Measurements from ENCODE around the gene PHLPP1.

PHLPP1 gene

GRCh38 chr18:62751341-62751821, 36.0 kb downstream of the PHLPP1 start:
- Histone ChIP-seq H3K36me3 (ENCODE audit: insufficient read depth, low read length) (no peaks in the 10 kb centered on the region), H3K27me3 (ENCODE audit: control insufficient read depth in 1 of 2, insufficient read depth in 2 of 2, low read length in 2 of 2) (no peaks in the 10 kb centered on the region), H3K4me1 (ENCODE audit: insufficient read depth, low read length) (peaks cover 7% of the 10 kb centered on the region), H3K9ac (ENCODE audit: low read length) (no peak overlapping the region), H3K27ac (ENCODE audit: low read depth, low read length) (no peak overlapping the region), H3K4me3 (ENCODE audit: low read depth in 1 of 2, low read length in 2 of 2) (no peak overlapping the region), H3K9me3 (ENCODE audit: low read length) (no peaks in the 10 kb centered on the region)

- Histone ChIP-seq H3K27ac (ENCODE audit: low read depth, low read length) (no peak overlapping the region), H3K27me3 (ENCODE audit: control insufficient read depth in 1 of 2, insufficient read depth in 2 of 2, low read length in 2 of 2) (no peaks in the 10 kb centered on the region), H3K9ac (ENCODE audit: low read length) (no peak overlapping the region), H3K4me3 (ENCODE audit: low read depth in 1 of 2, low read length in 2 of 2) (no peak overlapping the region), H3K36me3 (ENCODE audit: insufficient read depth, low read length) (no peaks in the 10 kb centered on the region), H3K4me1 (ENCODE audit: insufficient read depth, low read length) (peaks cover 7% of the 10 kb centered on the region), H3K9me3 (ENCODE audit: low read length) (no peaks in the 10 kb centered on the region)
These were observed 36.6 kb downstream of the PHLPP1 start for GRCh38 chr18:62751977-62752376.

GRCh38 chr18:62754026-62754425, 38.7 kb downstream of the PHLPP1 start:
- Histone ChIP-seq H3K27me3 (ENCODE audit: control insufficient read depth in 1 of 2, insufficient read depth in 2 of 2, low read length in 2 of 2) (no peaks in the 10 kb centered on the region), H3K27ac (ENCODE audit: low read depth, low read length) (no peak overlapping the region), H3K9ac (ENCODE audit: low read length) (no peak overlapping the region), H3K36me3 (ENCODE audit: insufficient read depth, low read length) (no peaks in the 10 kb centered on the region), H3K9me3 (ENCODE audit: low read length) (no peaks in the 10 kb centered on the region), H3K4me3 (ENCODE audit: low read depth in 1 of 2, low read length in 2 of 2) (no peak overlapping the region), H3K4me1 (ENCODE audit: insufficient read depth, low read length) (peaks cover 7% of the 10 kb centered on the region)

- no peak overlapping the region for H3K27ac ChIP-seq (ENCODE audit: low read depth, low read length)
- no peaks in the 10 kb centered on the region for H3K9me3 ChIP-seq (ENCODE audit: low read length)
- H3K27me3 ChIP-seq (ENCODE audit: control insufficient read depth in 1 of 2, insufficient read depth in 2 of 2, low read length in 2 of 2) = no peaks in the 10 kb centered on the region
- no peak overlapping the region for H3K4me3 ChIP-seq (ENCODE audit: low read depth in 1 of 2, low read length in 2 of 2)
- no peaks in the 10 kb centered on the region for H3K36me3 ChIP-seq (ENCODE audit: insufficient read depth, low read length)
- H3K9ac ChIP-seq (ENCODE audit: low read length) = no peak overlapping the region
- peaks cover 10% of the 10 kb centered on the region for H3K4me1 ChIP-seq (ENCODE audit: insufficient read depth, low read length)
These were observed 40.1 kb downstream of the PHLPP1 start for GRCh38 chr18:62755454-62755853.

- H3K27me3 ChIP-seq (ENCODE audit: control insufficient read depth in 1 of 2, insufficient read depth in 2 of 2, low read length in 2 of 2) = no peaks in the 10 kb centered on the region
- no peak overlapping the region for H3K27ac ChIP-seq (ENCODE audit: low read depth, low read length)
- no peak overlapping the region for H3K4me3 ChIP-seq (ENCODE audit: low read depth in 1 of 2, low read length in 2 of 2)
- no peaks in the 10 kb centered on the region for H3K36me3 ChIP-seq (ENCODE audit: insufficient read depth, low read length)
- H3K4me1 ChIP-seq (ENCODE audit: insufficient read depth, low read length) = peaks cover 12% of the 10 kb centered on the region
- H3K9ac ChIP-seq (ENCODE audit: low read length) = no peak overlapping the region
- no peaks in the 10 kb centered on the region for H3K9me3 ChIP-seq (ENCODE audit: low read length)
These were observed 40.6 kb downstream of the PHLPP1 start for GRCh38 chr18:62755946-62756345.

GRCh38 chr18:62757399-62758010, 42.2 kb downstream of the PHLPP1 start:
- H3K36me3 ChIP-seq (ENCODE audit: insufficient read depth, low read length) = no peaks in the 10 kb centered on the region
- H3K27me3 ChIP-seq (ENCODE audit: control insufficient read depth in 1 of 2, insufficient read depth in 2 of 2, low read length in 2 of 2) = no peaks in the 10 kb centered on the region
- no peak overlapping the region for H3K4me3 ChIP-seq (ENCODE audit: low read depth in 1 of 2, low read length in 2 of 2)
- H3K27ac ChIP-seq (ENCODE audit: low read depth, low read length) = no peak overlapping the region
- no peaks in the 10 kb centered on the region for H3K9me3 ChIP-seq (ENCODE audit: low read length)
- peaks cover 5% of the 10 kb centered on the region for H3K4me1 ChIP-seq (ENCODE audit: insufficient read depth, low read length)
- H3K9ac ChIP-seq (ENCODE audit: low read length) = no peak overlapping the region

- Histone ChIP-seq H3K36me3 (ENCODE audit: insufficient read depth, low read length) (no peaks in the 10 kb centered on the region), H3K27ac (ENCODE audit: low read depth, low read length) (no peak overlapping the region), H3K27me3 (ENCODE audit: control insufficient read depth in 1 of 2, insufficient read depth in 2 of 2, low read length in 2 of 2) (no peaks in the 10 kb centered on the region), H3K9ac (ENCODE audit: low read length) (no peak overlapping the region), H3K9me3 (ENCODE audit: low read length) (no peaks in the 10 kb centered on the region), H3K4me3 (ENCODE audit: low read depth in 1 of 2, low read length in 2 of 2) (no peak overlapping the region), H3K4me1 (ENCODE audit: insufficient read depth, low read length) (peaks cover 5% of the 10 kb centered on the region)
These were observed 43.2 kb downstream of the PHLPP1 start for GRCh38 chr18:62758591-62758990.

GRCh38 chr18:62759704-62760402, 44.5 kb downstream of the PHLPP1 start:
- no peak overlapping the region for H3K4me3 ChIP-seq (ENCODE audit: low read depth in 1 of 2, low read length in 2 of 2)
- H3K27me3 ChIP-seq (ENCODE audit: control insufficient read depth in 1 of 2, insufficient read depth in 2 of 2, low read length in 2 of 2) = no peaks in the 10 kb centered on the region
- peaks cover 5% of the 10 kb centered on the region for H3K4me1 ChIP-seq (ENCODE audit: insufficient read depth, low read length)
- H3K9ac ChIP-seq (ENCODE audit: low read length) = no peak overlapping the region
- no peaks in the 10 kb centered on the region for H3K9me3 ChIP-seq (ENCODE audit: low read length)
- H3K27ac ChIP-seq (ENCODE audit: low read depth, low read length) = no peak overlapping the region
- no peaks in the 10 kb centered on the region for H3K36me3 ChIP-seq (ENCODE audit: insufficient read depth, low read length)

- Histone ChIP-seq H3K9ac (ENCODE audit: low read length) (no peak overlapping the region), H3K9me3 (ENCODE audit: low read length) (no peaks in the 10 kb centered on the region), H3K27ac (ENCODE audit: low read depth, low read length) (no peak overlapping the region), H3K36me3 (ENCODE audit: insufficient read depth, low read length) (no peaks in the 10 kb centered on the region), H3K27me3 (ENCODE audit: control insufficient read depth in 1 of 2, insufficient read depth in 2 of 2, low read length in 2 of 2) (no peaks in the 10 kb centered on the region), H3K4me1 (ENCODE audit: insufficient read depth, low read length) (peaks cover 5% of the 10 kb centered on the region), H3K4me3 (ENCODE audit: low read depth in 1 of 2, low read length in 2 of 2) (no peak overlapping the region)
These were observed 45.0 kb downstream of the PHLPP1 start for GRCh38 chr18:62760403-62760734.

GRCh38 chr18:62763101-62763521, 47.8 kb downstream of the PHLPP1 start:
- H3K9me3 ChIP-seq (ENCODE audit: low read length) = no peaks in the 10 kb centered on the region

GRCh38 chr18:62766266-62766665, 50.9 kb downstream of the PHLPP1 start:
- Histone ChIP-seq H3K4me1 (ENCODE audit: insufficient read depth, low read length) (peaks cover 5% of the 10 kb centered on the region), H3K27me3 (ENCODE audit: control insufficient read depth in 1 of 2, insufficient read depth in 2 of 2, low read length in 2 of 2) (no peaks in the 10 kb centered on the region), H3K27ac (ENCODE audit: low read depth, low read length) (no peak overlapping the region), H3K9me3 (ENCODE audit: low read length) (no peaks in the 10 kb centered on the region), H3K36me3 (ENCODE audit: insufficient read depth, low read length) (no peaks in the 10 kb centered on the region), H3K4me3 (ENCODE audit: low read depth in 1 of 2, low read length in 2 of 2) (no peak overlapping the region), H3K9ac (ENCODE audit: low read length) (no peak overlapping the region)

More at GRCh38 chr18:62763101-62763521, 47.8 kb downstream of the PHLPP1 start:
- Histone ChIP-seq H3K36me3 (ENCODE audit: insufficient read depth, low read length) (no peaks in the 10 kb centered on the region), H3K27me3 (ENCODE audit: control insufficient read depth in 1 of 2, insufficient read depth in 2 of 2, low read length in 2 of 2) (no peaks in the 10 kb centered on the region), H3K4me3 (ENCODE audit: low read depth in 1 of 2, low read length in 2 of 2) (no peak overlapping the region), H3K4me1 (ENCODE audit: insufficient read depth, low read length) (peaks cover 9% of the 10 kb centered on the region), H3K9ac (ENCODE audit: low read length) (no peak overlapping the region), H3K27ac (ENCODE audit: low read depth, low read length) (no peak overlapping the region)

- H3K9ac ChIP-seq (ENCODE audit: low read length) = no peak overlapping the region
- H3K27ac ChIP-seq (ENCODE audit: low read depth, low read length) = no peak overlapping the region
- peaks cover 5% of the 10 kb centered on the region for H3K4me1 ChIP-seq (ENCODE audit: insufficient read depth, low read length)
- H3K27me3 ChIP-seq (ENCODE audit: control insufficient read depth in 1 of 2, insufficient read depth in 2 of 2, low read length in 2 of 2) = no peaks in the 10 kb centered on the region
- no peak overlapping the region for H3K4me3 ChIP-seq (ENCODE audit: low read depth in 1 of 2, low read length in 2 of 2)
- no peaks in the 10 kb centered on the region for H3K9me3 ChIP-seq (ENCODE audit: low read length)
- no peaks in the 10 kb centered on the region for H3K36me3 ChIP-seq (ENCODE audit: insufficient read depth, low read length)
These were observed 52.0 kb downstream of the PHLPP1 start for GRCh38 chr18:62767321-62767720.

All from muscle layer of colon (tissue), 2 donors.